Tibial artery (tissue), 4 donors: ENCODE data around the gene MEIS3.

Experiments
- DNase-seq, 2 donors: peaks; one replicate each; pipeline ENCODE4 v3.0.0-alpha.2; 2019
- H3K27ac ChIP-seq, 2 donors: fragments of 200-600 bp; sonication (generic) in 1 of 2; 1 replicate in 1 of 2; 2 replicates in 1 of 2; pipeline ENCODE4 v1.5.1; 2018 to 2019; ENCODE audit warnings: mild to moderate bottlenecking in 1 of 2
- H3K27me3 ChIP-seq, 2 donors: fragments of 200-600 bp; sonication (generic) in 1 of 2; one replicate each; pipeline versions ENCODE4 v1.5.1 to v1.6.0; 2016 to 2019
- H3K36me3 ChIP-seq, 3 donors: fragments of 200-600 bp; sonication (generic) in 2 of 3; one replicate each; pipeline ENCODE4 v1.5.1; 2016 to 2019; ENCODE audit warnings: mild to moderate bottlenecking in 2 of 3
- H3K4me1 ChIP-seq, 4 donors: fragments of 200-600 bp; sonication (generic) in 2 of 4; 1 replicate in 3 of 4; 2 replicates in 1 of 4; pipeline ENCODE4 v1.5.1; 2016 to 2019
- H3K4me3 ChIP-seq, 2 donors: fragments of 200-600 bp; sonication (generic) in 1 of 2; 1 replicate in 1 of 2; 2 replicates in 1 of 2; pipeline ENCODE4 v1.5.1; 2018 to 2019; ENCODE audit warnings: mild to moderate bottlenecking in 2 of 2
- H3K9me3 ChIP-seq, 3 donors: fragments of 200-600 bp; sonication (generic) in 1 of 3; one replicate each; pipeline ENCODE4 v1.5.1; 2016 to 2019
- intact Hi-C: fragments of 100-400 bp; cut with DNase I; formaldehyde crosslinking; loops from one replicate; pipeline ENCODE4 v1.15.0; 2023; ENCODE audit warnings: low total_unique reads
- TF ChIP-seq, protein P1 (sequence below), 2 experiments: fragments of 200-600 bp in 1 of 2; fragments of 450-650 bp in 1 of 2; IDR thresholded peaks; one replicate each; pipeline ENCODE4 v1.5.1; 2017 to 2019; ENCODE audit warnings: antibody characterized with exemption in 2 of 2, mild to moderate bottlenecking in 1 of 2, moderate library complexity in 1 of 2

Gene MEIS3

DNA sequence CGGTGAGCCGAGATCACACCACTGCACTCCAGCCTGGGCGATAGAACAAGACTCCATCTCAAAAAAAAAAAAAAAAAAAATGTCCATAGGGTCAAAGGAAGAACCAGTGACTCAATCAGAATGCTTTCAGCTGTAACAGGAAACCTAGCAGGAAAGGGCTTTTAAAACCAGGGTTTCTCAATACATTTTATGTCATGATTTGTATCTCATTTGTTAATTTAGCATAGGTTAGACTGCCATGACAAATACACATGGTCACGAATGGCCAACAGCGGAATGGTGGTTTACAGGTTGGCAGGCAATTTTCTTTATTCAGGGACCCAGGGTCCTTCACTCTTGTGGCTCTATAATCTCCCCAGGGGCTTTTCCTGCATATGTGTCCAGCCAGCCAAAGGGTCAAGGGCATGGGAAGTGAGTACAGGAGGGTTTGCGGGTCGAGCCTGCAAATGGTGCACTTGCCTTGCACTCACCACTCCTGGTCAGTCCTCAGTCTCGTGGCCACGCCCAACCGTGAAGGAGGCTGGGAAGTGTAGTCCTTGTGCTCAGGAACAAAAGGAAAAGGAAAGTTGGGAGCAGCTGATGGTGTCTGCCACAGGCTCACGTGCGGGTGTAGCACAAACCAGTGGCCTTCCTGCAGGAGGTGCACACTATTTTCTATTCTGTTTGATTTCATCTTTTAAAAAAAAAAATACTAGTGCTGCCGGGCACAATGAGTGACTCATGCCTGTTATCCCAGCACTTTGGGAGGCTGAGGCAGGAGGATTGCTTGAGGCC lies 55.4 kb downstream of the MEIS3 start:
- DNase-seq, result no peak
- Histone ChIP-seq H3K27me3 (no peaks in the 10 kb centered on the region), H3K27ac (no peak overlapping the region), H3K4me1 (no peaks in the 10 kb centered on the region), H3K9me3 (no peaks in the 10 kb centered on the region), H3K4me3 (no peak overlapping the region), H3K36me3 (peaks cover 72 to 94% (median 82%) of the 10 kb centered on the region in 3 donors)
- intact Hi-C loops, result no loop called here
- TF ChIP-seq, protein P1, sequence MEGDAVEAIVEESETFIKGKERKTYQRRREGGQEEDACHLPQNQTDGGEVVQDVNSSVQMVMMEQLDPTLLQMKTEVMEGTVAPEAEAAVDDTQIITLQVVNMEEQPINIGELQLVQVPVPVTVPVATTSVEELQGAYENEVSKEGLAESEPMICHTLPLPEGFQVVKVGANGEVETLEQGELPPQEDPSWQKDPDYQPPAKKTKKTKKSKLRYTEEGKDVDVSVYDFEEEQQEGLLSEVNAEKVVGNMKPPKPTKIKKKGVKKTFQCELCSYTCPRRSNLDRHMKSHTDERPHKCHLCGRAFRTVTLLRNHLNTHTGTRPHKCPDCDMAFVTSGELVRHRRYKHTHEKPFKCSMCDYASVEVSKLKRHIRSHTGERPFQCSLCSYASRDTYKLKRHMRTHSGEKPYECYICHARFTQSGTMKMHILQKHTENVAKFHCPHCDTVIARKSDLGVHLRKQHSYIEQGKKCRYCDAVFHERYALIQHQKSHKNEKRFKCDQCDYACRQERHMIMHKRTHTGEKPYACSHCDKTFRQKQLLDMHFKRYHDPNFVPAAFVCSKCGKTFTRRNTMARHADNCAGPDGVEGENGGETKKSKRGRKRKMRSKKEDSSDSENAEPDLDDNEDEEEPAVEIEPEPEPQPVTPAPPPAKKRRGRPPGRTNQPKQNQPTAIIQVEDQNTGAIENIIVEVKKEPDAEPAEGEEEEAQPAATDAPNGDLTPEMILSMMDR (IDR thresholded peaks at IDR 0.05), result no peak

DNA sequence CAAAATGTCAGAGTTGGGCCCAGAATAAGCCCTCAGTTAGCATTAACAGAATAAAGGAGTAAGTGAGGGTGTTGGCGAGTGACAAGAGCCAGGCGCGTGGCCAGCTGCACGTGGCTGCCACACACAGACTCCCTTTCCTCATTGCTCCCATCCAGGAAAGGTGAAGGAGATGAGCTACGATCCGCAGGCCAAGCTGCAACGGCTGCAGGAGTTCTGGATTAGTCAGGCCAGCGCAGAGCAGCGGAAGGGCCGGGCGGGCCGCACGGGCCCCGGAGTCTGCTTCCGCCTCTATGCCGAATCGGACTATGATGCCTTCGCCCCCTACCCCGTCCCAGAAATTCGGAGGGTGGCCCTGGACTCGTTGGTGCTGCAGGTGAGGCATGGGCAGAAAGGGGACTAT lies 57.0 kb downstream of the MEIS3 start:
- H3K4me1 ChIP-seq, result no peaks in the 10 kb centered on the region
- H3K27ac ChIP-seq, result no peak overlapping the region
- TF ChIP-seq, protein P1 (IDR thresholded peaks at IDR 0.05), result no peak
- intact Hi-C loops, result no loop called here
- H3K27me3 ChIP-seq, result no peaks in the 10 kb centered on the region
- H3K9me3 ChIP-seq, result no peaks in the 10 kb centered on the region
- no peak for DNase-seq
- peaks cover 88 to 100% (median 92%) of the 10 kb centered on the region in 3 donors for H3K36me3 ChIP-seq
- H3K4me3 ChIP-seq, result no peak overlapping the region

GRCh38 chr19:47358936-47359335 lies 60.4 kb downstream of the MEIS3 start:
- no peaks in the 10 kb centered on the region for H3K27me3 ChIP-seq
- intact Hi-C loops, result no loop called here

GRCh38 chr19:47357788-47358680 lies 61.3 kb downstream of the MEIS3 start:
- Histone ChIP-seq H3K4me3 (no peak overlapping the region), H3K9me3 (no peaks in the 10 kb centered on the region), H3K36me3 (peaks cover 97 to 100% (median 100%) of the 10 kb centered on the region in 3 donors), H3K4me1 (peaks cover 0 to 6% (median 0%) of the 10 kb centered on the region in 4 donors), H3K27me3 (no peaks in the 10 kb centered on the region), H3K27ac (no peak overlapping the region)
- DNase-seq, result no peak
- TF ChIP-seq, protein P1 (IDR thresholded peaks at IDR 0.05), result no peak
- intact Hi-C loops, result no loop called here

More at GRCh38 chr19:47358936-47359335, 60.4 kb downstream of the MEIS3 start:
- Histone ChIP-seq H3K4me3 (no peak overlapping the region), H3K9me3 (no peaks in the 10 kb centered on the region), H3K36me3 (peaks cover 96 to 100% (median 100%) of the 10 kb centered on the region in 3 donors), H3K4me1 (peaks cover 0 to 2% (median 0%) of the 10 kb centered on the region in 4 donors), H3K27ac (no peak overlapping the region)
- DNase-seq, result no peak
- TF ChIP-seq, protein P1 (IDR thresholded peaks at IDR 0.05), result no peak

DNA sequence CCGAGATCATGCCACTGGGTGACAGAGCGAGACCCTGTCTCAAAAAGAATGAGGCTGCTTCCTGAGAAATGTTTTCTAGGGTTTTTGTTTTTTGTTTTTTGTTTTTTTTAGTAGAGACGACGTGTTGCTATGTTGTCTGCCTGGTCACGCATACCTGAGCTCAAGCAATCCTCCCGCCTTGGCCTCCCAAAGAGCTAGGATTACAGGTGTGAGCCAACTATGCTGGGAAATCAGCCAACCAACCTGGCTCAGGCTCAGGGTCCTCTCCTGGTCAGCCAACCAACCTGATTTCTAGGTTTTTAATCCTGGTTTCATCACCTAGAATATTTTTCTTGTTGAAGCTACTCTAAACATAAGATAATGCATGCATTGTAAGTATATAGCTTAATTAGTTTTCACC lies 62.4 kb downstream of the MEIS3 start:
- intact Hi-C loops, result no loop called here
- DNase-seq, result no peak
- H3K27ac ChIP-seq, result no peak overlapping the region
- no peaks in the 10 kb centered on the region for H3K27me3 ChIP-seq
- TF ChIP-seq, protein P1 (IDR thresholded peaks at IDR 0.05), result no peak
- H3K4me3 ChIP-seq, result no peak overlapping the region
- H3K9me3 ChIP-seq, result no peaks in the 10 kb centered on the region
- H3K4me1 ChIP-seq, result peaks cover 0 to 6% (median 0%) of the 10 kb centered on the region in 4 donors
- peaks cover 91 to 100% (median 92%) of the 10 kb centered on the region in 3 donors for H3K36me3 ChIP-seq
